ENCODE measurements around the gene GPR15LG. TPM values are rescaled to one million over a fixed set of nuclear protein-coding genes. Genes with fewer than 3 reads are reported as not detected.

GPR15LG gene
- total and polyA plus RNA-seq, 12 donors, result 0.25 TPM; not detected in 11

DNA sequence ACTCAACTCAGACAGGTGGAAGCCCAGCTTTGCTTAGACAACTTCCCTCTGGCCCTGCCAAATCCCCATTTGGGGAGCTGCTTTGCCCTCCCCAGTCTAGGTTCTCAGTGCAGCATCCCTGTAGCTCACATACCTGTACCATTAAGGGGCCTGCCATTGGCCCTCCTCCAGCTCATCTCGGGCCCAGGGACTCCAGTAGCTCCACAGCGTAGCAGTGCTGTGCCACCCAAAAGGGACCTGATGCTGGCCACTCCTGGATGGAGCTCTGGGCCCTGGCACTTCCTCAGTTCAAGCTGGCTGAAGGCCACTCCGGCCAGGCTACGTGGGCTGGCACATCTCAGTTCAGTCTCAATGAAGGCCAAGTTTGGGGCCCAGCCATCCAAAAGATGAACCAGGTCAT is 60.3 kb downstream of the GPR15LG start:
- no peak overlapping the region for H3K27ac ChIP-seq
- 66 to 90% (median 72%) methylated on average over 2 to 4 of the region's 4 CpGs for WGBS, 4 donors
- no peaks in the 10 kb centered on the region for H3K9me3 ChIP-seq (replicated peaks in 1 of 3)
- no peak for DNase-seq
- intact Hi-C loops (cut with DNase I), result no loop called here
- H3K4me1 ChIP-seq (replicated peaks in 1 of 2), result no peaks in the 10 kb centered on the region
- TF ChIP-seq POLR2A (IDR thresholded peaks at IDR 0.05), result no peak
- TF ChIP-seq, protein P1, sequence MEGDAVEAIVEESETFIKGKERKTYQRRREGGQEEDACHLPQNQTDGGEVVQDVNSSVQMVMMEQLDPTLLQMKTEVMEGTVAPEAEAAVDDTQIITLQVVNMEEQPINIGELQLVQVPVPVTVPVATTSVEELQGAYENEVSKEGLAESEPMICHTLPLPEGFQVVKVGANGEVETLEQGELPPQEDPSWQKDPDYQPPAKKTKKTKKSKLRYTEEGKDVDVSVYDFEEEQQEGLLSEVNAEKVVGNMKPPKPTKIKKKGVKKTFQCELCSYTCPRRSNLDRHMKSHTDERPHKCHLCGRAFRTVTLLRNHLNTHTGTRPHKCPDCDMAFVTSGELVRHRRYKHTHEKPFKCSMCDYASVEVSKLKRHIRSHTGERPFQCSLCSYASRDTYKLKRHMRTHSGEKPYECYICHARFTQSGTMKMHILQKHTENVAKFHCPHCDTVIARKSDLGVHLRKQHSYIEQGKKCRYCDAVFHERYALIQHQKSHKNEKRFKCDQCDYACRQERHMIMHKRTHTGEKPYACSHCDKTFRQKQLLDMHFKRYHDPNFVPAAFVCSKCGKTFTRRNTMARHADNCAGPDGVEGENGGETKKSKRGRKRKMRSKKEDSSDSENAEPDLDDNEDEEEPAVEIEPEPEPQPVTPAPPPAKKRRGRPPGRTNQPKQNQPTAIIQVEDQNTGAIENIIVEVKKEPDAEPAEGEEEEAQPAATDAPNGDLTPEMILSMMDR (IDR thresholded peaks at IDR 0.05), result no peak
- H3K27me3 ChIP-seq, result no peaks in the 10 kb centered on the region
- no peaks in the 10 kb centered on the region for H3K36me3 ChIP-seq (replicated peaks in 1 of 2)
- no peak overlapping the region for H3K4me3 ChIP-seq

DNA sequence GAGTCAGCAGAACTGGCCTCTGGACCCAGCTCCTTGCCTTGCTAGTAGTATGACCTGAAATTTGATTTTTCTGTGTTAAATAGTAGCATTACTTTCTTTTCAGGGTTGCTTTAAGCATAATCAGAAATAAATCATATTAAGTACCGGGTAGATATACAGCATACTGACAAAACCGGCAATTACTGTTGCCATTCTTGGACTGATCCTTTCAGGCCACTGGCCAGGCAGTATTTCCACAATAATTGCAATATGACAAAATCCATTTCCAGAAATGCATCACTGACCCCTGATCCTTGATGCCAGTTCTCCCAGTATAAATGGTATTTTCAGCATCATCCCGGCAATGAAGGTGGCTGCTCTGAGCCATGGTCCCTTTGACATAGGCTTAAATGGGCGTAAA is 60.9 kb downstream of the GPR15LG start:
- no peaks in the 10 kb centered on the region for H3K36me3 ChIP-seq (replicated peaks in 1 of 2)
- H3K27me3 ChIP-seq, result no peaks in the 10 kb centered on the region
- no peak overlapping the region for H3K27ac ChIP-seq
- H3K4me1 ChIP-seq (replicated peaks in 1 of 2), result no peaks in the 10 kb centered on the region
- TF ChIP-seq, protein P1 (IDR thresholded peaks at IDR 0.05), result no peak
- TF ChIP-seq POLR2A (IDR thresholded peaks at IDR 0.05), result no peak
- H3K9me3 ChIP-seq (replicated peaks in 1 of 3), result no peaks in the 10 kb centered on the region
- intact Hi-C loops (cut with DNase I), result no loop called here
- no peak for DNase-seq
- 74 to 86% (median 76%) methylated on average over 4 of the region's 4 CpGs for WGBS, 4 donors
- no peak overlapping the region for H3K4me3 ChIP-seq

Other genes starting within 250 kb of the GPR15LG start
- 100 to 1,000 TPM; 195 to 392 (median 278) TPM for gene GHITM, start 34.3 kb upstream of the GPR15LG start, total RNA-seq
- gene GHITM, start 34.3 kb upstream of the GPR15LG start, polyA plus RNA-seq, result 100 to 1,000 TPM in 1 of 3 donors, 10 to 100 TPM in 2; 77.3 to 492 (median 96.0) TPM
- 1 to 10 TPM in 1 of 9 donors, under 1 TPM in 8; 0.09 to 2.8 (median 0.23) TPM for gene CDHR1, start 20.7 kb downstream of the GPR15LG start, total RNA-seq
- gene CDHR1, start 20.7 kb downstream of the GPR15LG start, polyA plus RNA-seq, result 1 to 10 TPM; 1.4 to 7.7 (median 6.0) TPM
- gene LRIT2, start 51.7 kb downstream of the GPR15LG start, total RNA-seq, result not detected
- gene LRIT2, start 51.7 kb downstream of the GPR15LG start, polyA plus RNA-seq, result not detected
- gene LRIT1, start 67.7 kb downstream of the GPR15LG start, total RNA-seq, result under 1 TPM in 1 of 9 donors, not detected in 8; 0.06 TPM
- gene LRIT1, start 67.7 kb downstream of the GPR15LG start, polyA plus RNA-seq, result not detected
- not detected for gene RGR, start 71.3 kb downstream of the GPR15LG start, total RNA-seq
- gene RGR, start 71.3 kb downstream of the GPR15LG start, polyA plus RNA-seq, result under 1 TPM in 1 of 3 donors, not detected in 2; 0.17 TPM
- gene CCSER2, start 154.8 kb downstream of the GPR15LG start, total RNA-seq, result 10 to 100 TPM; 22.2 to 63.9 (median 39.2) TPM
- gene CCSER2, start 154.8 kb downstream of the GPR15LG start, polyA plus RNA-seq, result 10 to 100 TPM in 1 of 3 donors, 1 to 10 TPM in 2; 8.3 to 49.2 (median 8.6) TPM